SK-N-DZ (cell line): ENCODE measurements around the gene CISD3.
"Not testable (repeated sequence)": the region's sequence is repeated elsewhere in the genome, so short reads cannot be mapped to it uniquely, and the experiment has no call there.

Source experiments
- DNase-seq: peaks from one replicate; pipeline ENCODE4 v3.0.0-alpha.2; 2015; ENCODE audit warnings: low spot score

The CISD3 gene

DNA sequence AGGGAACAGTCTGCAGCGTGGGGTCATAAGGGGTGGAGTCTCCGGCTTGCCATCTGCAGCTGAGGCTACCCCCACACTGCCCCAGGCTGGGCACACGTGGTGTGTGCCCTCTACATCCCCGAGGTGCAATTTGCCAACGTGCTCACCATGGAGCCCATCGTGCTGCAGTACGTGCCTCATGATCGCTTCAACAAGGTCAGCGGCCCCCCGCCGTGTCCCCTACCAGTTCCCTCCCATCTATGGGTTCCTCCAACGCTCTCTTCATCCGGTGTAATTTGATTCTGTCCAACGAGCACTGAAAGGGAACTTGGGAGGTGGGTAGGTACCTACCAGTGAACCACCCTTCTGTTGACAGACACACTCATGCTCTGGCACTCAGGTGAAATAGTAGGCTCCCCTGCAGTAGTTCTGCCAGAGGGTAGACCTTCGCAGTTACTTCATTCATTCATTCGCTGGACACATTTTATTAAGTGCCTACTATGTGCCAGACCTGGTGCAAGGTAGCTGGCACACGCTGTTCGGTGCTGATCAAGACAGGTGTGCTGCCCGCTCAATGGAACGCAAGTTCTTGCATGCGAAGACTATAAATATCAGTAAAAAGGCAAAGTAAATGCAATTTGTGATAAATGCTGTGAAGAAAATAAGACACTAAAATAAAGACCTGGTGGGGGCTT lies 22.3 kb upstream of the CISD3 start:
- DNase-seq, result no peak

DNA sequence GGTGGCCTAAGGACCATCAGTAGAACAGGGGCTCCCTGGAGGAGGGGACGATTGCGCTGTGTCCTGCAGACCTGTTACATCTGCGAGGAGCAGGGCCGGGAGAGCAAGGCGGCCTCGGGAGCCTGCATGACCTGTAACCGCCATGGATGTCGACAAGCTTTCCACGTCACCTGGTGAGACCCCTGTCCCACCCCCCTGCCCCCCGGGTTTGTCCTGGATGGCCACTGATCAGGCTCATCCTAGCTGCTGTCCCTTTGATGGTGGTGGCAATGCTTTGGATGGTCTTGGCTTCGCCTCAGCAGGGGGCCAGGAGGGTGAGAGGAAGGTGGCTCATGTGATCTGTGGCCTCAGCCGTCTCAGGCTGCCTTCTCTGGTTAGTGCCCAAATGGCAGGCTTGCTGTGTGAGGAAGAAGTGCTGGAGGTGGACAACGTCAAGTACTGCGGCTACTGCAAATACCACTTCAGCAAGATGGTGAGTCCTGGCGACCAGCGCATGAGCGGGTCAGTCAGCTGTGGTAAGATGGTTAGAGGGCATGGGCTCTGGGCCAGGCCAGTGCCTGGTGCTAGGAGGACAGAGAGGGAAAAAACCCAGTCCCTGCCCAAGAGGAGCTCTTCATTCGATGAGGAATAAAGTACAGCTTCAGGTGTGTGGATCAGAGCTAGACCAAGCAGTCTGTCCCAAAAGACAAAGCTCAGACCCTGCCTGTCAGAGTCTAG lies 20.9 kb upstream of the CISD3 start:
- DNase-seq, result no peak

DNA sequence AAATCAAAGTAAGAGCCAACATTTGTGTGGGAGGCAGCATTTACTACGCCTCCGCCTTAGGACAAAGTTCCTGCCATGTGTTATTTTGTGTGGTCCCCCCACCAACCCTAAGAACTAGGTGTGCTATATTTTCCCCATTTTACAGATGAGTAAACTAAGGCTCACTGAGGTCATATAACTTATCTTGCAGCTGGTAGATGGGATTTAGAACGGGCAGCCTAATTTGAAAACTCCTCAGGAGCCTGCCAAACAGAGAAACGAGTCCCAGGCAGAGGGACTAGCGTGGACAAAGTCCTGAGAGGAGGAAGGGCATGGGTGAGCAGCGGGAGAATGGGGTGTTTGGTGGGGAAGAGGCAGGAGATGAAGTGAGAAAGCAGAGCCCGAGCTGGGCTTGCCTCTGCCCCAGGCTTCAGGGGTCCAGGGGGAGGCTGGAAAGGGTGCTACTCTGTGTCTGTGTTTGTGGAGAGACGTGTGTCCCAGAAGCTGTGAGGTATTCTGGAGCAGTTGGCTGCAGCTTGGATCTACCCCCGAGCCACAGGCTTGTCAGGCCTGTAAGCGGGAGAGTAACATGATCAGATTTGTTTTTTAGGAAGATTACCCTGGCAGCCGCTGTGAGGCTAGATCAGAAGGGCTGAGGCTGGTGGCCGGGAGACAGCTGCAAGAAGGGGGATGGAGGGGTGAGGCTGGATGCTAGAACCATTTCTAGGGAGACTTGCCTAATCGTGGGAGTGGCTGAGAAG lies 20.1 kb upstream of the CISD3 start:
- DNase-seq, result no peak

DNA sequence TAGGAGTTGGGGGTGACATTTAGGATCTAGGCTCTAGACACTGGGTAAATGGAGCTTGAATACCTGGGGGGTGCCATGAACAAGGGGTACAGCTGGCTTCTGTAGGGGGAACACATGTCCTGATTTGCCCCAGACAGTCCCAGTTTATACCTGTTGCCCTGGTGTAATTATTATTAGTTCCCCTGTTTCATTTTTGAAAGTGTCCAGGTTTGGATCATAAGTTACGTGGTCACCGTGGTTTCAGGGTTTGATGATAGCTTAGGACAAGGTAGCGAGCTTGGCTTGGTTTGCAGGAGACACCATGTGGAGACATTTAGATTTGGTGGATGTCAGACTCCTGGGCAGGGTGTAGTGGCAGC lies 19.6 kb upstream of the CISD3 start:
- DNase-seq, result no peak

DNA sequence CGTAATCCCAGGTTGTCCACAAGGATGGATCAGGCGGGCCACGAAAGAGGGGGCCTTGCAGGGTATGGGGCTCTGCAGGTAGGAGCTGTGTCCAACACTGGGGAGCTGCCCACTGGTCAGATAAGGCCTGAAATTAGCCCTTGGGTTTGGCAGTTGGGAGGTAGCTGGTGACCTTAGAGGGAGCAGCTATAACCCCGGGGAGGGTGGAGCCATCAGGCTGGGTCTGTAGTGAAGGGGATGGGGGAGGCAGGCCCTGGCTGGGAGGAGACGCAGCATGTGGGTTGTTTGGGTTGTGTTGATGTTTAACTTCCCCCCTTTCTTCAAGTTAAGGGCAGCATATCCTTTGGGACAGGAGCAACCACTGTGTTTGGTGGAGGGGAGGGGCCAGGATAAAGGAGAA lies 19.2 kb upstream of the CISD3 start:
- no peak for DNase-seq

- DNase-seq, result no peak
Measured at GRCh38 chr17:38711792-38712571, 18.2 kb upstream of the CISD3 start.

- no peak for DNase-seq
Measured at GRCh38 chr17:38712593-38712992, 17.5 kb upstream of the CISD3 start.

GRCh38 chr17:38713456-38714075 lies 16.6 kb upstream of the CISD3 start:
- DNase-seq, result no peak

DNA sequence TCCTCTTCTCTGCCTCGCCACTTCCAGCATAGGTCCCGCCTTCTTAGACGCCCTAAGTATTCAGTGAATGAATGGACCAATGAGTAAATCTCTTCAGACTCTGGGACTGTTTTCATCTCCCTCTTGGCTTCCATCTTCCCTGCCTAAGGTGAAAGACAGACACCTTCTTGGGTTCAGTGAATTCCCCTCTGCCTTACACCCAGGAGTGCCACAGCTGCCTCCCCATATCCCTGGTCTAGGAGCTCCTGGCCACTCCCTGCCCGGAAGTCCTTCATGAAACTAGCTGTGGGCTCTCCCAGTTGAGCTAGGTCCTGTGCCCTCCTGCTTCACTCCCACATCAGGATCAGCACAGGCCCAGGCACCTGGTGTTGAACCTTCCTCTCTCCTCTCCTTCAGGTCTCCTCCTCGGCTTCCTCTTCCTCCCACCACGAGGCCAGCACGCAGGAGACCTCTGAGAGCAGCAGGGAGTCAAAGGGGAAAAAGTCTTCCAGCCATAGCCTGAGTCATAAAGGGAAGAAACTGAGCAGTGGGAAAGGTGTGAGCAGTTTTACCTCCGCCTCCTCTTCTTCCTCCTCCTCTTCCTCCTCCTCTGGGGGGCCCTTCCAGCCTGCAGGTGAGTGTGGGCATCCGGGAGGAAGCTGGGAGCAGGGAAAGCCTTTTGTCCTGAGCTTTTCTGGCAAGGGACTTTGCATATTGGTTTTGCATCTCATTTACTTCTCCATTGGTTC lies 14.8 kb upstream of the CISD3 start:
- no peak for DNase-seq

GRCh38 chr17:38716368-38717005 lies 13.7 kb upstream of the CISD3 start:
- DNase-seq, result no peak

DNA sequence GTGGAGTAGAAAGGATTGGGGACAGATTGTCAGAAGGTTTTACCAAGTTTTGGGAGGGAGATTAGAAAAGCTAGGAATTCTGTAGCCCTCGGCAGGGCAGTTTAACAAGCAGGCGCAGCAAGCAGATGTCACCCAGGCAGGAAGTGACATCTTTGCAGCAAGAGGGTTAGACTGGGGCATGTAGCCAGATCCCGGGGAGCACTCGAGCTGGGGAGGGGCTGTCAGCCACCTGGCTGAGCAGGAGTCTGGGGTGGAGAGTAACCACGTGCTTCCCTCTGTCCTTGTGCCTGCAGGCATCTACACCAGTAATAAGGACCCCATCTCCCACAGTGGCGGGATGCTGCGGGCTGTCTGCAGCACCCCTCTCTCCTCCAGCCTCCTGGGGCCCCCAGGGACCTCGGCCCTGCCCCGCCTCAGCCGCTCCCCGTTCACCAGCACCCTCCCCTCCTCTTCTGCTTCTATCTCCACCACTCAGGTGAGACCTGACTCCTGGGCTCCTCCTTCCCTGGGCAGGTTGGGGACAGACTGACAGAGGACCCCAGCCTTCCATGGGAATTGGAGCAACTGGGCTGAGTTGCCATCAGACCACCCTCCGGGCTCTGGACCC lies 12.9 kb upstream of the CISD3 start:
- DNase-seq, result no peak

DNA sequence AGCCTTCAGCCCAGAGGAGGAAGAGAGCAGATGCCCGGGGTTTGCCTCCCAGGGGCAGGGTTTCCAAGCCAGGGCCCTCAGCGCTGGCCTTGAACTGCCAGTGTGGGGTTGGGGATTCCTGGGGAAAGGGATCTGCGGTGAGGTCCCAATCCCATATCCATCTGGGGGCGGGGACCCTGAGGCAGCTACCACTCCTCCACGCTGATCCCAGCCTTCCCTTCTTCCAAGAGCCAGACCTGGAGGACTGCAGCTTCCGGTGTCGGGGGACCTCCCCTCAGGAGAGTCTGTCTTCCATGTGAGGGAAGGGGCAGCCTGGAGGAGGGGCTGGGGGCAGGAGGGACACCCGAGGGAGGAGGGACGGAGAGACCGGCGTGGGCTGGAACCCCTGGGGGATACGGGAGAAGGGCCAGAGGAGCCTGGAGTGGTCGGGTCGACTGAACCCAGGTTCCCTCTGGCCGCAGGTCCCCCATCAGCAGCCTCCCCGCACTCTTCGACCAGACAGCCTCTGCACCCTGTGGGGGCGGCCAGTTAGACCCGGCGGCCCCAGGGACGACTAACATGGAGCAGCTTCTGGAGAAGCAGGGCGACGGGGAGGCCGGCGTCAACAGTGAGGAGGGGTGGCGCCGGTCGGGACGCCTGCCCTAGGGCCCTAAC lies 10.7 kb upstream of the CISD3 start:
- DNase-seq, result no peak

DNA sequence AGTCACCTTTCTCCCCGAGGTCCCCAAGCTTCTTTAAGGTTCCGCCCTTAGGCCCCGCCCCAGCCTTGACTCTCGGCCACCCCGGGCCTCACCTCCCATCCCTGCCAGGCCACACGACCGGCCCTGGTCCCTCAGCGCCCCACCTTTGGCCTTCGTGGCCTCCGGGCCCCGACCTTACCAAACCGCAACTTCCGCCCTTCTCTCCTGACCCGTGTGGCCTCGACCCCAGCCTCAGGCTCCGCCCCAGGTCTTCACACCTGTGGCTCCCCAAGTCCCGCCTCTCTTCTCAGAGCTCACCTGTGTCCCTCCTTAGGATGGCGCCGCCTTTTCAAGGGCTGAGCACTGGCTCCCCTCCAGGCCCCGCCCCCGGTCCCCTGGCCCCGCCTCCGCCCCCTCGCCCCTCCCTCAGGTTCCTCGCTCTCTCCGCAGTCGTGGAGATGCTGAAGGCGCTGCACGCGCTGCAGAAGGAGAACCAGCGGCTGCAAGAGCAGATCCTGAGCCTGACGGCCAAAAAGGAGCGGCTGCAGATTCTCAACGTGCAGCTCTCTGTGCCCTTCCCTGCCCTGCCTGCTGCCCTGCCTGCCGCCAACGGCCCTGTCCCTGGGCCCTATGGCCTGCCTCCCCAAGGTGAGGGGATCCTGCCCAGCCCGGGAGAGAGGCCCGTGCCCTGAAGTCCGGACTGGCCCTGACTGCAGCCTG lies 10.0 kb upstream of the CISD3 start:
- no peak for DNase-seq

GRCh38 chr17:38720941-38721340 lies 9.2 kb upstream of the CISD3 start:
- no peak for DNase-seq

- no peak for DNase-seq
Measured at GRCh38 chr17:38721802-38722201, 8.3 kb upstream of the CISD3 start.

DNA sequence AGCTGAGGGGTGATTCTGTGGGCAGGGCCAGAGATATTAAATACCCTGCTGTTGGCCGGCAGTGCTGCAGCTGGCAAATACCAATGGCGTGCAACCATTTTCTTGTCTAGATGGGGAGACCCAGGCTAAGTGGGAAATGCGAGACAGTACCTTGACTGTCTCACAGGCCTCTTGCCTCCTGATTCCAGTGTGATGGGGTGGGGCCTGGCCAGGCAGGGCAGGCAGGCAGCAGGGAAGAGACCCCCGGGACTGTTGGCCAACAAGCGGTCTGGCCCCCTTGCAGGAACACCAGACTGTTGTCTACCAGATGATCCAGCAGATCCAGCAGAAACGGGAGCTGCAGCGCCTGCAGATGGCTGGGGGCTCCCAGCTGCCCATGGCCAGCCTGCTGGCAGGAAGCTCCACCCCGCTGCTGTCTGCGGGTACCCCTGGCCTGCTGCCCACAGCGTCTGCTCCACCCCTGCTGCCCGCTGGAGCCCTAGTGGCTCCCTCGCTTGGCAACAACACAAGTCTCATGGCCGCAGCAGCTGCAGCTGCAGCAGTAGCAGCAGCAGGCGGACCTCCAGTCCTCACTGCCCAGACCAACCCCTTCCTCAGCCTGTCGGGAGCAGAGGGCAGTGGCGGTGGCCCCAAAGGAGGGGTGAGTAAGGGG lies 5.7 kb upstream of the CISD3 start:
- no peak for DNase-seq

- DNase-seq, result no peak
Measured at GRCh38 chr17:38725066-38725465, 5.1 kb upstream of the CISD3 start.

DNA sequence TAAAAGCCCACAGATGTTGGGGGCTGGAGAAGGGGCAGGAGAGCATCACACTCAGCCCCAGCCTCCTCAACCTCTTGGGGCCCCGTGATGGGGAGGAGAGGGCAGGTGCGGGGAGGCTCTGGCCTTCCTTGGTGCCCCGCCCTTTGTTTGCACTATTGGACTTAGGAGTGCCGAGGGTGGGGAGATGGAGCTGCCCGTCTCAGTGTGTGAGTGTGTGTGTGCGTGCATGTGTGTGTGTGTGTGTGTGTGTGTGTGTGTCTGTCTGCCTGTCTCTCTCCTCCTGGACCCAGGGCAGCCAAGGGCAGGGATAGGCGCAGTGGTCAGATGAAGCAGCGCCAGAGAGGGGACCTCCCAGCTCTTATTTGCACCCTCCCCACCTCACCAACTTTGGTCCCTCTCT lies 4.0 kb upstream of the CISD3 start:
- DNase-seq, result not testable (repeated sequence)
